HG03103 (cell line): ENCODE results near the gene PPID.
"Not testable (repeated sequence)": the region's sequence is repeated elsewhere in the genome, so short reads cannot be mapped to it uniquely, and the experiment has no call there.

Experiments used
- ATAC-seq: cut with Tn5 transposase; IDR thresholded peaks from one replicate; pipeline ENCODE4 v1.9.1; 2021; ENCODE audit warnings: low read depth; ENCODE audit not compliant: unreplicated experiment

The PPID gene

GRCh38 chr4:158739600-158739999 is 16.4 kb upstream of the PPID start:
- ATAC-seq, result no peak

- no peak for ATAC-seq
Observed at GRCh38 chr4:158738866-158739265, 15.7 kb upstream of the PPID start.

- ATAC-seq, result peak; percentile 86
Observed at GRCh38 chr4:158729716-158730559, 6.7 kb upstream of the PPID start.

GRCh38 chr4:158728236-158728635 is 5.0 kb upstream of the PPID start:
- no peak for ATAC-seq

GRCh38 chr4:158726633-158727032 is 3.4 kb upstream of the PPID start:
- ATAC-seq, result no peak

GRCh38 chr4:158724637-158725036 is 1.4 kb upstream of the PPID start:
- no peak for ATAC-seq

GRCh38 chr4:158722291-158722916 is 792 bp downstream of the PPID start:
- ATAC-seq, result no peak

- no peak for ATAC-seq
Observed at GRCh38 chr4:158721680-158722079, 1.5 kb downstream of the PPID start.

GRCh38 chr4:158715802-158716201 is 7.4 kb downstream of the PPID start:
- no peak for ATAC-seq

- no peak for ATAC-seq
Observed at GRCh38 chr4:158714937-158715336, 8.3 kb downstream of the PPID start.

GRCh38 chr4:158712622-158713021 is 10.6 kb downstream of the PPID start:
- ATAC-seq, result not testable (repeated sequence)

GRCh38 chr4:158710814-158711213 is 12.4 kb downstream of the PPID start:
- no peak for ATAC-seq

GRCh38 chr4:158704274-158704673 is 18.9 kb downstream of the PPID start:
- no peak for ATAC-seq

GRCh38 chr4:158688813-158689212 is 34.4 kb downstream of the PPID start:
- no peak for ATAC-seq

- ATAC-seq, result no peak
Observed at GRCh38 chr4:158682066-158682465, 41.1 kb downstream of the PPID start.

- ATAC-seq, result no peak
Observed at GRCh38 chr4:158681629-158682028, 41.6 kb downstream of the PPID start.

GRCh38 chr4:158678767-158679166 is 44.4 kb downstream of the PPID start:
- ATAC-seq, result no peak

- ATAC-seq, result no peak
Observed at GRCh38 chr4:158676076-158676475, 47.1 kb downstream of the PPID start.

GRCh38 chr4:158673633-158674032 is 49.6 kb downstream of the PPID start:
- ATAC-seq, result no peak

- peak; percentile 81 for ATAC-seq
Observed at GRCh38 chr4:158671915-158672806, 51.0 kb downstream of the PPID start, which contains the start of gene ETFDH. Gene ETFDH (plus strand): TSS chr4:158672296. CDS start chr4:158672457, 161 bp downstream.

- peak; percentile 0 for ATAC-seq
Observed at GRCh38 chr4:158671665-158671914, 51.6 kb downstream of the PPID start, which contains the start of gene C4orf46. Gene C4orf46 (minus strand): TSS chr4:158671887. CDS start chr4:158671801, 86 bp downstream.
